SK-MEL-5 (cell line): Measurements from ENCODE around the gene RHAG. TPM values are rescaled to one million over a fixed set of nuclear protein-coding genes. Genes with fewer than 3 reads are reported as not detected.

Source experiments
- total RNA-seq: library from RNA; depleted of rRNA; stranded (reverse); fragments of >200 nt; shearing (Covaris generic); gene quantifications from 2 replicates; pipeline ENCODE4 v1.2.3, GENCODE V29; 2014; rRNA removed

Gene RHAG
- total RNA-seq, 1 experiment from 2014 or later, result not detected

Other genes starting within 250 kb of the RHAG start
- 11.5 and 11.9 TPM in 2 replicates for gene MMUT, start 173.6 kb downstream of the RHAG start, total RNA-seq
- 14.2 and 14.7 TPM in 2 replicates for gene CENPQ, start 173.5 kb downstream of the RHAG start, total RNA-seq
- not detected in 2 replicates for gene GLYATL3, start 136.9 kb downstream of the RHAG start, total RNA-seq
- gene C6orf141, start 86.2 kb downstream of the RHAG start, total RNA-seq, result not detected in 2 replicates
- not detected in 2 replicates for gene CRISP2, start 76.7 kb upstream of the RHAG start, total RNA-seq
- not detected in 2 replicates for gene CRISP3, start 107.5 kb upstream of the RHAG start, total RNA-seq
- not detected in 2 replicates for gene PGK2, start 150.4 kb upstream of the RHAG start, total RNA-seq
- not detected in 2 replicates for gene CRISP1, start 229.7 kb upstream of the RHAG start, total RNA-seq